ENCODE results near the gene IYD.
"Not testable (repeated sequence)": the region's sequence is repeated elsewhere in the genome, so short reads cannot be mapped to it uniquely, and the experiment has no call there.

Gene IYD

GRCh38 chr6:150352321-150353296 is 16.2 kb upstream of the IYD start:
- DNase-seq (ENCODE audit: low spot score), result no peak

GRCh38 chr6:150353445-150353844 is 15.4 kb upstream of the IYD start:
- no peak for DNase-seq (ENCODE audit: low spot score)

GRCh38 chr6:150354754-150355571 is 13.8 kb upstream of the IYD start:
- no peak for DNase-seq (ENCODE audit: low spot score)

- no peak for DNase-seq (ENCODE audit: low spot score)
These were observed 12.9 kb upstream of the IYD start for GRCh38 chr6:150355932-150356331.

GRCh38 chr6:150361876-150362275 is 6.9 kb upstream of the IYD start:
- no peak for DNase-seq (ENCODE audit: low spot score)

- DNase-seq (ENCODE audit: low spot score), result no peak
These were observed 5.1 kb upstream of the IYD start for GRCh38 chr6:150363733-150364132.

- DNase-seq (ENCODE audit: low spot score), result no peak
These were observed 2.6 kb upstream of the IYD start for GRCh38 chr6:150366118-150366778.

- DNase-seq (ENCODE audit: low spot score), result no peak
These were observed 596 bp downstream of the IYD start for GRCh38 chr6:150369408-150369807.

- no peak for DNase-seq (ENCODE audit: low spot score)
These were observed 1.3 kb downstream of the IYD start for GRCh38 chr6:150370112-150370511.

GRCh38 chr6:150371356-150371755 is 2.5 kb downstream of the IYD start:
- DNase-seq (ENCODE audit: low spot score), result no peak

- no peak for DNase-seq (ENCODE audit: low spot score)
These were observed 3.2 kb downstream of the IYD start for GRCh38 chr6:150372051-150372450.

GRCh38 chr6:150373260-150373701 is 4.5 kb downstream of the IYD start:
- no peak for DNase-seq (ENCODE audit: low spot score)

- not testable (repeated sequence) for DNase-seq (ENCODE audit: low spot score)
These were observed 5.5 kb downstream of the IYD start for GRCh38 chr6:150374346-150374745.

GRCh38 chr6:150377211-150377781 is 8.5 kb downstream of the IYD start:
- no peak for DNase-seq (ENCODE audit: low spot score)

GRCh38 chr6:150380256-150380655 is 11.4 kb downstream of the IYD start:
- no peak for DNase-seq (ENCODE audit: low spot score)

- DNase-seq (ENCODE audit: low spot score), result no peak
These were observed 13.4 kb downstream of the IYD start for GRCh38 chr6:150382171-150382570.

GRCh38 chr6:150391414-150391813 is 22.6 kb downstream of the IYD start:
- DNase-seq (ENCODE audit: low spot score), result no peak

GRCh38 chr6:150391890-150392289 is 23.1 kb downstream of the IYD start:
- no peak for DNase-seq (ENCODE audit: low spot score)

- no peak for DNase-seq (ENCODE audit: low spot score)
These were observed 23.8 kb downstream of the IYD start for GRCh38 chr6:150392452-150393220.

GRCh38 chr6:150394053-150394898 is 25.5 kb downstream of the IYD start:
- no peak for DNase-seq (ENCODE audit: low spot score)

Measured in SK-N-DZ (cell line).